ENCODE results near the gene OCRL.

OCRL gene

DNA sequence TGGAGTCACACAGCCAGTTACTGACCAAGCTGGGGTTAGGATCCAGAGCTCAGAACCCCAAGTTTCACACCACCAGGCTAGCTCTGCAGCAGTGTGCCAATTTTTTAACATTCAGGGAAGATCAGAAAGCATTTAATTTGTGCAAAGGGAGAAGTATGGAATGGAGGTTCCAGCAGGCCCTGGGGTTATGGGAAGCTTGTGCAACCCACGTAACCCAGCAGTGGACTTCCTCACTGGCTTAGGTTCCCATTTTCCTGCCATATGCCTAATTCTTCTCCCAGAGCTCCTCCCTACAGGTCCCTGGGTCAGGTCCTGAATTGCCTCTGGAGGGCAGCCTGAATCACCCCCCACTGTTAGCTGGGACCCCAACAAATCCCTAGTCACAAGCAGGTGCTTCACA is 100.7 kb downstream of the OCRL start:
- no peak for DNase-seq

DNA sequence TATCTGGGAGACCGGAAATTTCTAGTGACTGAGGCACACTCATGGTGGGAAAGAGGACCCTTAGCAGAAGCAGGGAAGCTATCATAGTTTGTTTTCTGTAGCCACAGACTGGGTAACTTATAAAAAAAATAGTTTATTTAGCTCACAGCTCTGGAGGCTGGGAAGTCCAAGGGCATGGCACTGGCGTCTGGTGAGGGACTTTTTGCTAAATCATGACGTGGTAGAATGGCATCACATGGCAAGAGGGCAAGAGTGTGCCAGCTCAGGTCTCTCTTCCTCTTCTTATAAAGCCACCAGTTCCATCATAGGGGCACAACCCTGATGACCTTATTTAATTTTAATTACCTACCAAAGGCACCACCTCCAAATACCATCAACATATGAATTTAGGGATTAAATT is 101.4 kb downstream of the OCRL start:
- DNase-seq, result no peak

DNA sequence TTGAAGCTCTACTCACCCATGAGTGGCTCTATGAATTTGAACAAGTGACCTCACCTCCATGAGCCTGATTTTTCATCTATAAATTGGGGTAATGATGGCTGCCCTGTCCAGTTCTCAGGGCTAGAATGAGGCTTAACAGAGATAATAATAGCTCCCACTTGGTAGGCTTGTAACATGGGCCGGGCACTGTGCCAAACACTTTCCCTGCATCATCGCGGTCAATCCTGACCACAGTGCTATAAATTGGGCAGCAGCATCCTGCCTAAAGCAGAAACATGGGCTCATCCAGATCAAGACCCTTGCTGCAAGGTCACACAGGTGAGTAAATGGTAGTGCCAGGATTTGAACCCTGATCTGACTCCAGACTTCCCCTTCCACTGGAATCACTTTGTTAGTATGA is 101.9 kb downstream of the OCRL start:
- DNase-seq, result no peak

Data from NCI-H2171 treated with DMSO at 0.1 percent for 48 hours (cell line).